Measurements from ENCODE around the gene FLT1.

DNA sequence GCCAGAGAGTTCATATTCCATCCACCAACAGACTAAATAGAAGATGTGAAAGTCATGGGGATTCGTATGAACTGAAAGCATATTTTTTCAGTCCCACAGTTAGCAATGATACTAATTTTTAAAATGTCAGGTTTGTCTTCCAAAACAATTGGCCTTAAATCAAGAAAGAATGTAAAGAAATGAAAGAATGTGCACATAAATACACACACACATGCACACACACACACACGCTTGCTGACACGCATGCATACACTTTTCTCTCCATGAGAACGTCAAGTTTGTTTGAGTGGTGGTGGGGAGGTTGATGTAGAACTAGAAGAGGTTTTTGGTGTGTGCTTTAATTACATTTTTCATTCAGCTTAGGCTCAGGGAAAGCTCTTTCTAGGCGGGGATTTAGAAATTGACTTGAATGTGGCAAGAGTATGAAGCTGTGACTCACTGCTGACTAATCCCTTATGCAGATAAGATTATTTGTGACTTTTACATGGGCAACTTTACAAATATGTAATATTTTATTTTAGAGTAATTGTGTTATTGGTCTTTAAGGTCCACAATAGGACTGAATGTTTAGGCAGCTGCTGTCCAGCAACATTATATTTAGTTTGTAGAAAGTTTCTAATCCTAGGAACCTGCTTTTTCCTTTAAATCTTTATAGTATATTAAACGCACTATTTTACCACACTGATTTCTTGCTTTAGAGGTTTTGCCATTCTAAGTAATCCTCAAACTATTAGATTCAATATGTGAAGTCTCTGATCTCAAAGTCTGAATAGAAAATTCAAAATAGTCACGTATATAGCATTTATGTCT is 18.8 kb downstream of the FLT1 start:
- TF ChIP-seq SIN3A (IDR thresholded peaks at IDR 0.05; ENCODE audit: low read depth), result no peak
- no peak for TF ChIP-seq ELF1 (IDR thresholded peaks at IDR 0.05; ENCODE audit: borderline replicate concordance, low read depth)
